A549 (cell line): Measurements from ENCODE around the gene CD276. TPM values are rescaled to one million over a fixed set of nuclear protein-coding genes. Genes with fewer than 3 reads are reported as not detected.

Experiments
- ATAC-seq, 2 experiments: fragments of 200-7000 bp in 1 of 2; fragments of >200 bp in 1 of 2; cut with Nextera tagmentation in 1 of 2; cut with Tn5 transposase in 1 of 2; 3 replicates each; pipeline versions ENCODE4 v1.8.0 to v1.9.1; 2018 to 2020; ENCODE audit warnings: mild to moderate bottlenecking in 1 of 2, moderate library complexity in 1 of 2
- CTCF ChIA-PET: fragments of 300-600 bp; sonication (Branson Sonifier 250); formaldehyde crosslinking; extraction: SDS; loops from one replicate; lab custom pipeline; 2021; ENCODE audit warnings: antibody characterized with exemption, inconsistent platforms; lab: Yijun Ruan, JAX
- POLR2A ChIA-PET: fragments of 350-600 bp; formaldehyde crosslinking; extraction: SDS; loops from one replicate; lab custom pipeline; 2021; ENCODE audit warnings: antibody characterized with exemption, inconsistent platforms; lab: Yijun Ruan, JAX
- DNase-seq, 2 experiments: peaks; one replicate each; pipeline versions ENCODE4 v3.0.0 to v3.0.0-alpha.2; 2011 to 2016; ENCODE audit warnings: low read depth in 1 of 2, low spot score in 1 of 2
- FAIRE-seq: peaks from 2 replicates; lab custom pipeline; 2011; peaks lifted over from hg19 to GRCh38; lab: Jason Lieb, UNC
- H3K27ac ChIP-seq, 2 experiments: fragments of >200 bp; sonication (Bioruptor Twin); formaldehyde crosslinking; 3 replicates each; pipeline ENCODE4 v1.5.1; 2016 to 2017
- H3K4me1 ChIP-seq: fragments of >200 bp; sonication (Bioruptor Twin); formaldehyde crosslinking; 3 replicates; pipeline ENCODE4 v1.6.1; 2016
- H3K4me2 ChIP-seq: fragments of >200 bp; sonication (Bioruptor Twin); formaldehyde crosslinking; 3 replicates; pipeline ENCODE4 v1.6.1; 2016
- H3K4me3 ChIP-seq: fragments of >200 bp; sonication (Bioruptor Twin); formaldehyde crosslinking; 3 replicates; pipeline ENCODE4 v1.5.1; 2016
- H3K9me3 ChIP-seq: fragments of >200 bp; sonication (Bioruptor Twin); formaldehyde crosslinking; 3 replicates; pipeline ENCODE4 v1.6.1; 2016
- EHMT2 ChIP-seq: fragments of 200-600 bp; sonication (generic); IDR thresholded peaks from 2 replicates; pipeline ENCODE4 v1.6.1; 2016; ENCODE audit warnings: antibody characterized with exemption, low read depth, mild to moderate bottlenecking, moderate library complexity
- EP300 ChIP-seq, 2 experiments: fragments of >200 bp; sonication (Bioruptor Twin); formaldehyde crosslinking; IDR thresholded peaks; 2 replicates in 1 of 2; 3 replicates in 1 of 2; pipeline ENCODE4 v1.6.1; 2016 to 2017
- ESRRA ChIP-seq: fragments of 150-350 bp; IDR thresholded peaks from 2 replicates; pipeline ENCODE4 v1.6.1; 2014; ENCODE audit warnings: mild to moderate bottlenecking, low read length, borderline replicate concordance
- FOXS1 ChIP-seq: fragments of 250-450 bp; sonication (Bioruptor Pico); IDR thresholded peaks from 2 replicates; pipeline ENCODE4 v1.5.0; 2020; ENCODE audit warnings: mild to moderate bottlenecking, moderate library complexity
- HDAC2 ChIP-seq: fragments of 200-600 bp; sonication (generic); IDR thresholded peaks from 2 replicates; pipeline ENCODE4 v1.6.1; 2016
- HEYL ChIP-seq: fragments of 250-450 bp; sonication (Bioruptor Pico); IDR thresholded peaks from 2 replicates; pipeline ENCODE4 v1.8.0; 2021; ENCODE audit warnings: mild to moderate bottlenecking, moderate library complexity
- HOXB13 ChIP-seq: fragments of 250-450 bp; sonication (Bioruptor Pico); IDR thresholded peaks from 2 replicates; pipeline ENCODE4 v1.5.0; 2020; ENCODE audit warnings: low read depth, mild to moderate bottlenecking, moderate library complexity
- HOXB5 ChIP-seq: fragments of 250-450 bp; sonication (Bioruptor Pico); IDR thresholded peaks from 2 replicates; pipeline ENCODE4 v1.5.0; 2020; ENCODE audit warnings: mild to moderate bottlenecking, moderate library complexity
- MAFK ChIP-seq: fragments of 450-650 bp; IDR thresholded peaks from 2 replicates; pipeline ENCODE4 v1.6.1; 2014; ENCODE audit not compliant: partially characterized antibody
- MAZ ChIP-seq: fragments of 150-350 bp; IDR thresholded peaks from 2 replicates; pipeline ENCODE4 v1.6.1; 2014; ENCODE audit warnings: antibody characterized with exemption, low read depth, low read length, borderline replicate concordance
- MYC ChIP-seq: IDR thresholded peaks from 2 replicates; pipeline ENCODE4 v1.6.1; 2012; ENCODE audit warnings: mild to moderate bottlenecking, inconsistent platforms, low read length, improper control_type of control experiment, borderline replicate concordance
- NFE2L2 ChIP-seq: fragments of 150-350 bp; conservative IDR thresholded peaks from 2 replicates; pipeline ENCODE4 v1.6.1; 2014; ENCODE audit warnings: low read length
- NPAS2 ChIP-seq: fragments of 250-450 bp; sonication (Bioruptor Pico); IDR thresholded peaks from 2 replicates; pipeline ENCODE4 v1.8.0; 2022; ENCODE audit warnings: mild to moderate bottlenecking, moderate library complexity, borderline replicate concordance
- NR3C1 ChIP-seq: fragments of >200 bp; sonication (Bioruptor Twin); formaldehyde crosslinking; IDR thresholded peaks from 3 replicates; pipeline ENCODE4 v1.6.1; 2017
- PHF8 ChIP-seq: fragments of 200-600 bp; sonication (generic); IDR thresholded peaks from 2 replicates; pipeline ENCODE4 v1.6.1; 2016; ENCODE audit warnings: low read depth, mild to moderate bottlenecking, antibody characterized with exemption, moderate library complexity, borderline replicate concordance
- POLR2AphosphoS2 ChIP-seq: conservative IDR thresholded peaks from 2 replicates; pipeline ENCODE4 v1.6.1; 2012; ENCODE audit warnings: low read length, improper control_type of control experiment, inconsistent platforms
- RAD21 ChIP-seq, 2 experiments: fragments of >200 bp in 1 of 2; sonication (Bioruptor Twin) in 1 of 2; formaldehyde crosslinking in 1 of 2; IDR thresholded peaks in 1 of 2; conservative IDR thresholded peaks in 1 of 2; 2 replicates in 1 of 2; 3 replicates in 1 of 2; pipeline ENCODE4 v1.6.1; 2012 to 2018; ENCODE audit warnings: inconsistent platforms in 1 of 2
- RFX5 ChIP-seq: fragments of 450-650 bp; IDR thresholded peaks from 2 replicates; pipeline ENCODE4 v1.7.1; 2014; ENCODE audit warnings: antibody characterized with exemption, mild to moderate bottlenecking, moderate library complexity
- RNF2 ChIP-seq: fragments of 200-600 bp; sonication (generic); IDR thresholded peaks from 2 replicates; pipeline ENCODE4 v1.6.1; 2016; ENCODE audit warnings: low read depth, mild to moderate bottlenecking, antibody characterized with exemption, moderate library complexity, borderline replicate concordance
- TFCP2L1 ChIP-seq: fragments of 250-450 bp; sonication (Bioruptor Pico); IDR thresholded peaks from 2 replicates; pipeline ENCODE4 v1.5.0; 2021; ENCODE audit warnings: mild to moderate bottlenecking
- ZC3H11A ChIP-seq: fragments of 450-650 bp; IDR thresholded peaks from 2 replicates; pipeline ENCODE4 v1.6.1; 2014; ENCODE audit warnings: antibody characterized with exemption, mild to moderate bottlenecking
- WGBS: methylation state at CpG from one replicate; pipeline ENCODE4 v1.1.6; 2017; ENCODE audit errors: missing lambda C conversion rate; 5-methylcytosine and 5-hydroxymethylcytosine counted together
- polyA plus RNA-seq, 4 experiments: library from polyadenylated mRNA; depleted of rRNA in 3 of 4; stranded (reverse); fragments of >200 nt; fragmentation: RNase III in 1 of 4; extraction: RNeasy Plus Mini Kit Qiagen cat#74134 plus additional on column Dnase treatment in 1 of 4; gene quantifications; 2 replicates in 3 of 4; 3 replicates in 1 of 4; pipeline ENCODE4 v1.2.3, GENCODE V29; 2011 to 2017
- TF ChIP-seq, protein P1 (sequence below): fragments of 200-600 bp; sonication (generic); IDR thresholded peaks from 2 replicates; pipeline ENCODE4 v1.6.1; 2016; ENCODE audit warnings: antibody characterized with exemption, mild to moderate bottlenecking, moderate library complexity

The CD276 gene
- polyA plus RNA-seq, 2 of the 4 experiments (the other 2 are of a cell fraction): 24.8 to 31.0 TPM

DNA sequence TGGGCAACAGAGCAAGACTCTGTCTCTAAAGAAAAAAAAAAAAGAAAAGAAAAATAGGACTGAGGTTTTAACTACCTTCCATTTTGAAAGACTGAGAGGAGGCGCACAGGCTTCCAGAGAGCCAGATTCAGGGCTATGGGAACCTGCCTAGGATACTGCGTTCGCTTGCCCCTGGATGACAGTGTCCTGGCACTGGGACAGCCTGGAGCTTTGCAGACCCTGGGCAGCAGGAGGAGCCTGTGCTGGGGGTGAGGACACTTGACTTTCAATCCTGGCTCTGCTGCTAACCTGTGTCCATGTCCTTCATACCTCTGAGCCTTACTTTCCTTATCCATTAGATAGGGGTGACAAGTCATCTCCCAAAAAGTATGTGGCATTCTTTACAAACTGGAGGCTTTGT, 31.2 kb downstream of the CD276 start:
- no peak for DNase-seq
- CTCF ChIA-PET: interaction anchor here (1.9 to 4.2 kb wide), 2 partner anchors 11 to 79 kb away, joined by 4 to 20 read pairs; no protein-coding TSS in a partner anchor
- H3K27ac ChIP-seq: no peak overlapping the region
- TF ChIP-seq RFX5 (no peak), MAZ (no peak), NFE2L2 (no peak), MYC (no peak), ZC3H11A (no peak), EHMT2 (no peak)
- TF ChIP-seq, protein P1, sequence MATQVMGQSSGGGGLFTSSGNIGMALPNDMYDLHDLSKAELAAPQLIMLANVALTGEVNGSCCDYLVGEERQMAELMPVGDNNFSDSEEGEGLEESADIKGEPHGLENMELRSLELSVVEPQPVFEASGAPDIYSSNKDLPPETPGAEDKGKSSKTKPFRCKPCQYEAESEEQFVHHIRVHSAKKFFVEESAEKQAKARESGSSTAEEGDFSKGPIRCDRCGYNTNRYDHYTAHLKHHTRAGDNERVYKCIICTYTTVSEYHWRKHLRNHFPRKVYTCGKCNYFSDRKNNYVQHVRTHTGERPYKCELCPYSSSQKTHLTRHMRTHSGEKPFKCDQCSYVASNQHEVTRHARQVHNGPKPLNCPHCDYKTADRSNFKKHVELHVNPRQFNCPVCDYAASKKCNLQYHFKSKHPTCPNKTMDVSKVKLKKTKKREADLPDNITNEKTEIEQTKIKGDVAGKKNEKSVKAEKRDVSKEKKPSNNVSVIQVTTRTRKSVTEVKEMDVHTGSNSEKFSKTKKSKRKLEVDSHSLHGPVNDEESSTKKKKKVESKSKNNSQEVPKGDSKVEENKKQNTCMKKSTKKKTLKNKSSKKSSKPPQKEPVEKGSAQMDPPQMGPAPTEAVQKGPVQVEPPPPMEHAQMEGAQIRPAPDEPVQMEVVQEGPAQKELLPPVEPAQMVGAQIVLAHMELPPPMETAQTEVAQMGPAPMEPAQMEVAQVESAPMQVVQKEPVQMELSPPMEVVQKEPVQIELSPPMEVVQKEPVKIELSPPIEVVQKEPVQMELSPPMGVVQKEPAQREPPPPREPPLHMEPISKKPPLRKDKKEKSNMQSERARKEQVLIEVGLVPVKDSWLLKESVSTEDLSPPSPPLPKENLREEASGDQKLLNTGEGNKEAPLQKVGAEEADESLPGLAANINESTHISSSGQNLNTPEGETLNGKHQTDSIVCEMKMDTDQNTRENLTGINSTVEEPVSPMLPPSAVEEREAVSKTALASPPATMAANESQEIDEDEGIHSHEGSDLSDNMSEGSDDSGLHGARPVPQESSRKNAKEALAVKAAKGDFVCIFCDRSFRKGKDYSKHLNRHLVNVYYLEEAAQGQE: no peak
- TF ChIP-seq, all 56 proteins: peak for 0
- WGBS: 94% methylated on average over 3 of the region's 3 CpGs
- POLR2A ChIA-PET: no interaction called here
- no peak overlapping the region for H3K4me2 ChIP-seq
- FAIRE-seq: no peak
- no peak overlapping the region for H3K4me3 ChIP-seq
- H3K4me1 ChIP-seq: no peaks in the 10 kb centered on the region
- no peaks in the 10 kb centered on the region for H3K9me3 ChIP-seq
- ATAC-seq: no peak; a peak in 1 of 6 replicates

DNA sequence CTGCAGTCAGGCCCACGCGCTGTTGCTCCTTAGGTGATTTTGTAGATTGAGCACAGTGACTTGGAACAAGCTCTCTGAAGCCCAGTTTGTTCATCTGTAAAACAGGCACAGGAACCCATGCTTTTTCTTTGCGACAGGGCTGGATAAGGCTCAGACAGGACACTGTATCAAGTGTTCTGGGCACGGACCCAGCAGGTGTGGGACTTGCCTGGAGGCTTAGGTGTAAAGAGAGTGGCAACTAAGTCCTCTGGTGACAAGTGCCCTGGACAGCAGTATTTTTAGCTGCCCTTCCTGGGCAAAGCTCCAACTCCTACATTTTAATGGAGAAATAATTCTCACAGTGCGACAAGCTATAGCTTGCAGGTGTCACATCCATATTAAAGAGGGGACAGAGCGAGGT, 32.2 kb downstream of the CD276 start:
- DNase-seq: no peak
- CTCF ChIA-PET: interaction anchor here (1.1 to 4.2 kb wide), 4 partner anchors 12 to 80 kb away, joined by 3 to 20 read pairs (median 5); no protein-coding TSS in a partner anchor
- Histone ChIP-seq H3K9me3 (no peaks in the 10 kb centered on the region), H3K4me2 (no peak overlapping the region), H3K27ac (no peak overlapping the region), H3K4me3 (no peak overlapping the region), H3K4me1 (no peaks in the 10 kb centered on the region)
- ATAC-seq: no peak
- POLR2A ChIA-PET: no interaction called here
- no peak for FAIRE-seq
- WGBS: 79% methylated on average over 6 of the region's 6 CpGs
- TF ChIP-seq HDAC2 (no peak), MAZ (no peak), NPAS2 (CRISPR knock-in tag) (no peak), NR3C1 (no peak), HOXB13 (no peak), TFCP2L1 (CRISPR knock-in tag) (no peak), POLR2AphosphoS2 (no peak), HOXB5 (CRISPR knock-in tag) (no peak), RNF2 (no peak), RAD21 (conservative IDR thresholded peaks at IDR 0.05 in 1 of 2, IDR thresholded peaks at IDR 0.05 in 1 of 2) (no peak), HEYL (CRISPR knock-in tag) (no peak)

DNA sequence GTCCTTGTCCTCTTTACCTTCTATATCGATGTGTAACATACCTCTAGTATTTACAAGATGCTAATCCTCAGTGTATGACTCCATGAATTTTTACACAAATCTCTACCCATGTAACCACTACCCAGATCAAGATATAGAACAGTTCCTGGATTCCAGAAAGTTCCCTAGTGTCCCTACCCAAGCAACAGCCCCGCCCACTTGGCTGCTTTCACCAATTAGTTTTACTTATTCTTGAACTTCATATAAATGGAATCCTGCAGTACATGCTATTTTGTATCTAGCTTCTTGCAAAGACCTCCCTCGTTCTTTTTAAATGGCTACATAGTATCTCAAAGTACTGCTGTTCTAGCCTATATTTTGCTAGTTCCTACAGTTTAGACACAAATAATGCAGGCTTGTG, 33.0 kb downstream of the CD276 start:
- ATAC-seq (no peak), FAIRE-seq (no peak), DNase-seq (no peak)
- no peaks in the 10 kb centered on the region for H3K9me3 ChIP-seq
- no peak overlapping the region for H3K4me3 ChIP-seq
- CTCF ChIA-PET: interaction anchor here (1.8 kb wide), 1 partner anchor 17 kb away, joined by 6 read pairs; no protein-coding TSS in a partner anchor
- H3K4me2 ChIP-seq: no peak overlapping the region
- TF ChIP-seq ESRRA (no peak), HOXB5 (CRISPR knock-in tag) (no peak), RNF2 (no peak), HEYL (CRISPR knock-in tag) (no peak), EP300 (IDR thresholded peaks at IDR 0.05) (no peak), FOXS1 (CRISPR knock-in tag) (no peak), MAFK (no peak), PHF8 (no peak)
- TF ChIP-seq, protein P1: no peak
- no peaks in the 10 kb centered on the region for H3K4me1 ChIP-seq
- POLR2A ChIA-PET: no interaction called here
- WGBS: 30% methylated on average over 3 of the region's 3 CpGs
- H3K27ac ChIP-seq: no peak overlapping the region
